Astrocyte of the cerebellum (primary cell): ENCODE data around the gene CACNG4.
A peak's percentile ranks its signal among the peaks of the same experiment; 100 is the strongest.

ENCODE experiments used
- DNase-seq: peaks from one replicate; pipeline ENCODE4 v3.0.0-alpha.2; 2011; ENCODE audit warnings: low read depth
- H3K4me3 ChIP-seq: 2 replicates; pipeline ENCODE4 v1.5.1; 2011; ENCODE audit warnings: mild to moderate bottlenecking, low read depth, low read length, moderate library complexity
- in situ Hi-C: cut with HindIII; loops from 2 replicates; pipeline ENCODE4 v1.10.0; 2017; ENCODE audit warnings: low sequenced_read_pairs
- TF ChIP-seq, protein P1 (sequence below): IDR thresholded peaks from 2 replicates; pipeline ENCODE4 v1.5.1; 2012; ENCODE audit warnings: low read length, low read depth, moderate library complexity, mild to moderate bottlenecking; ENCODE audit errors: missing control alignments

The CACNG4 gene

DNA sequence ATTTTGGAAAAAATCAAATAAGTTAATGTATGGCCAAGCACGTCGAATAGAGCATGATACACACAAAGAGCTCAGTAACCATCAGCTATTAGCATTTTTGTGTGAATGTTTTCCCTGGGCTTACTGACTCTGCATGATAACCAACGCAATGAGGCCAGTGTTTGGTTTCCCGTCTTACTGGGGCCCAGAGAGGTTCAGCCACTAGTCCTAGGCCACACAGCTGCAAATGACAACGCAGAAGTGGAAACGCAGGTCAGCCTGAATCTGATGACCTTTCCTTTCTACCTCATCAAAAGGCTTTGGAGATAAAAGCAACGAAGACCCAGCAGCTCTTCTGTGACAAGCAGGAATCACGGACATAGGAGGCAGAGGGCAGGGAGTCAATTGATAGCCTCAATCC is 7.2 kb upstream of the CACNG4 start:
- TF ChIP-seq, protein P1, sequence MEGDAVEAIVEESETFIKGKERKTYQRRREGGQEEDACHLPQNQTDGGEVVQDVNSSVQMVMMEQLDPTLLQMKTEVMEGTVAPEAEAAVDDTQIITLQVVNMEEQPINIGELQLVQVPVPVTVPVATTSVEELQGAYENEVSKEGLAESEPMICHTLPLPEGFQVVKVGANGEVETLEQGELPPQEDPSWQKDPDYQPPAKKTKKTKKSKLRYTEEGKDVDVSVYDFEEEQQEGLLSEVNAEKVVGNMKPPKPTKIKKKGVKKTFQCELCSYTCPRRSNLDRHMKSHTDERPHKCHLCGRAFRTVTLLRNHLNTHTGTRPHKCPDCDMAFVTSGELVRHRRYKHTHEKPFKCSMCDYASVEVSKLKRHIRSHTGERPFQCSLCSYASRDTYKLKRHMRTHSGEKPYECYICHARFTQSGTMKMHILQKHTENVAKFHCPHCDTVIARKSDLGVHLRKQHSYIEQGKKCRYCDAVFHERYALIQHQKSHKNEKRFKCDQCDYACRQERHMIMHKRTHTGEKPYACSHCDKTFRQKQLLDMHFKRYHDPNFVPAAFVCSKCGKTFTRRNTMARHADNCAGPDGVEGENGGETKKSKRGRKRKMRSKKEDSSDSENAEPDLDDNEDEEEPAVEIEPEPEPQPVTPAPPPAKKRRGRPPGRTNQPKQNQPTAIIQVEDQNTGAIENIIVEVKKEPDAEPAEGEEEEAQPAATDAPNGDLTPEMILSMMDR, result no peak
- no peak overlapping the region for H3K4me3 ChIP-seq
- no peak for DNase-seq
- in situ Hi-C loops, result no loop called here

DNA sequence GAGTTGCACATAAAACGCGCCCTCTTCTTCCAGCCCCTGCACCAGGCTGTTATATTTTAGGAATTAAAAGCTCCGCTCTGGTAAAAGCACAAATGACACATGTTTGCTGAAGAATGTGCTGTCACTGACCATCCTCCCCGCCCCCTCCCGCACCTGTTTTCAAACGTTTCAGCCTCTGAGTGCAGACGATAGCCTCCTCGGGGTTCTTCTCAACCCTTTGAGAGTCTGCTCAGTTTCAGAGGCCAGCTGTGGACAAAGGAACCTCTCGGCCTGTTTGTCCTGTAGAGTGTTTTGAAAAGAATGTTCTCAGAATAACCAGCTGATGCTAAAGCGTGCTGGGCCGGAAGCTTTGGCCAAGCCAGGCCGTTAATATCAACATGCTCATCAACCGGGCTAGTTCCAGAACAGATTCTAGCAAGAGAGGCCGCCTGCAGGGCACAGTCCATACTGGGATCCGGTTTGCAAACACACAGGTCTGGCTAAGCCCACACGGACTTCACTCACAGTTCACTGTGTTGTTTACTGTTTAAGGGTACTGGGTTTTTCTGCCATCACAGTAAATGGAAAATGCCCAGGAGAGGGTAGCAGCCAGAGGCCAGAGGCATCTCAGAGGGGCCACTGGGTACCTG is 6.4 kb upstream of the CACNG4 start:
- in situ Hi-C loops, result no loop called here
- H3K4me3 ChIP-seq, result no peak overlapping the region
- TF ChIP-seq, protein P1, result no peak
- DNase-seq, result no peak

DNA sequence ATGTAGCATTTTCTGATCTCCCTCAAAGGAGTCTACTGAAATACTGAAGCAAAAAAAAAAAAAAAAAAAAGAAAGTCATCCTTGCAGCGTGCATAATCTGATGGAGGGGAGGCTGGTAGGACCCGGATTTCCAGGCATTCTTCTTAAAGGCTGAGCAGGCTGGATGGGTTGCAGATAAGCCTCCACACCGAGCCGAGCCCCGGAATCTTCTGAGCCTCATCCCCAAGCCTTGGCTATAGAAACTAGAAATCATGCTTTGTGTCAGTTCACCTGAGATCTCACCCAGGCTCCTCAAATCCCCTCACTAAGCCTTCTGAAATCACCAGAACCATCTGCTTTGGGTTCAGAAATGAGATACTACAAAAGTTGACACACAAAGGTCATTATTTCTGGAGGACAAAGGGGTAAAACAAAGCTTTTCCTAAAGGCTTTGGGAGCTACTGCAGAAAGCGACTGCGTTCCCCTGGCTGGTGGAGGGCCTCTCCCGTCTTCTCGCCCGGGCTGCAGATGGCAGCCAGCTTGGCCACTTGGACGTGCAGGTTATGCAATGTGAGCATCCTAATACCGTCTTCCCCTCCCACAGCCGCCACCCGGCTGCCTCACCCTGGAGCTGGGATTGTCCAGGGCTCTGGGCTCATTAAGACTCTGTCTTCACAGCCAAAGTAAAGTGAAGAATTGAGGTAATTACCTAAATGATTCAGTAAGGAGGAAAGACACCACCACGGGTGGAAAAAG is 4.7 kb upstream of the CACNG4 start:
- no peak for DNase-seq
- TF ChIP-seq, protein P1, result no peak
- no peak overlapping the region for H3K4me3 ChIP-seq
- in situ Hi-C loops, result loop anchor here (5.0 kb wide), 1 partner anchor 42 kb away; no protein-coding TSS in a partner anchor

DNA sequence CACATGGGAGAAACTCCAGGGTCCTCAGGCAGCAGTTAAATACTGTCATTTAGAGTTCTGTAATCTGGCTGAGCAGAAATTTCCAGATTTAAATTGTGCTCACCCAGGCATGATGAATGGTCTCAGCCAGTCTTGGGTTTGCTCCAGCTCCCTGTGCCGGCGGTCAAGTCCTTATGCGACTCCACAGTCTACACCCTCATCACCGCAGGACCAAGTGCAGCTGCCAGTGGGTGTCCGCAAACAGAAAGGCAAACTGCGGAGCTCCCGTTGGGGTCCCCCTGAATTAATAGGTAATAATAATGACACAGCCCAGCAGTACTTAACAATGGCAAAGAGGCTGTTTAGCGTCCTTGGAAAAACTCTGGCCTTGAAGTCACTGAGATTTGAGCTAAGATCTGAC is 3.9 kb upstream of the CACNG4 start:
- no peak for DNase-seq
- TF ChIP-seq, protein P1, result no peak
- in situ Hi-C loops, result loop anchor here (5.0 kb wide), 1 partner anchor 42 kb away; no protein-coding TSS in a partner anchor
- H3K4me3 ChIP-seq, result no peak overlapping the region

DNA sequence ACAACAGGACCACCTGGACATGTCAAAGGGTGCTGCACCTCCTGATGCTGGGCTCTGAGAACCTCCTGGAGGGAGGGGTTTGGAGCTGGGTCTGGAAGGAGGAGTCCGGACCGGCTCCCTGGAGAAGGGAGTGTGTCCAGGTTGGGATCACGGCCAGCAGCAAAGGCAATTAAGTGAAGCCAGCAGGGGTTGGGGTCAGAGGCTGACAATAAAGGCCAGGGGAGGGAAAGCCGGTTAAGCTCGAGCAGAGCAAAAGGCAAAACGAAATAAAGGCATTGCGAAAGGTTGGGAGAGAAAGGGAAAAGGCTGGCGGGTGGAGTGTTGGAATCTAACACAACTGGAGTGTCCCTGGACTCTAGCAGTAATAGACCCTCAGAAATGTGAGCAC is 992 bp upstream of the CACNG4 start:
- in situ Hi-C loops, result loop anchor here (5.0 kb wide), 1 partner anchor 39 kb away; no protein-coding TSS in a partner anchor
- H3K4me3 ChIP-seq, result no peak overlapping the region
- TF ChIP-seq, protein P1, result no peak
- DNase-seq, result no peak

DNA sequence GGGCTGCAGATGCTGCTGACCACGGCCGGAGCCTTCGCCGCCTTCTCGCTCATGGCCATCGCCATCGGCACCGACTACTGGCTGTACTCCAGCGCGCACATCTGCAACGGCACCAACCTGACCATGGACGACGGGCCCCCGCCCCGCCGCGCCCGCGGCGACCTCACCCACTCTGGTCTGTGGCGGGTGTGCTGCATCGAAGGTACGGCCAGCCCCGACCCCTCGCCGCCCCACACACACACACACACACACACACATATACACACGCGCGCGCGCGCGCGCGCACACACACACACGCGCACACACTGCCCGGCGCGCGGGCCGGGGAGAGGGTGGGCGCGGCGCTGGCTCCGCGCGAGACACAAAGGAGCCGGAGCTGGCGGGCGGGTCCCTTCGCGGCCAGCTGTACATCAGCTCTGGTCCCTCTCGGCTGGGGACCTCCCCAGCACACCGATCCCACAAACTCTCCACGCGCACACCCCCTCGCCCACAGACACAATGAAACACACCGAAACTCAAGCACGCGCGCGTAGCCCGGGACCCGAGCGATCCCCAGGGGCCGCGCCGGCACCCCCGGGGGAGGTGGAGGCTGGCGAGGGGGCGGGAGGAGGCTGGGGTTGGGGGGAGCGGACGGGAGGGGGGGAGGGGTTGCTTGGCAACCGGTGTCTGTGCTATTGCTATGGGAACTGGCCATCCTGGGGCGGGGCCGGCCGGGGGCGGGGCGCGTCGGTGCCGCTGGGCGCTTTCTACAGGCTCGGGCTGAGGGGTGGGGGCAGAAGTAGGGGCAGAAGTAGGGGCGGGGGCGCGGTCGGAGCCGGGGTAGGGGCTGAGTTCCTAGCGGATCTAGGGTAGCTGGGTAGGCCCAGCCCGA is 658 bp downstream of the CACNG4 start:
- TF ChIP-seq, protein P1, result no peak
- DNase-seq, result no peak
- in situ Hi-C loops, result loop anchor here (5.0 kb wide), 1 partner anchor 37 kb away; no protein-coding TSS in a partner anchor
- H3K4me3 ChIP-seq, result peak overlapping the region; percentile 38
